HG02588 (cell line): ENCODE measurements around the gene BCAP31.
A peak's percentile ranks its signal among the peaks of the same experiment; 100 is the strongest.

Experiments used
- ATAC-seq: cut with Tn5 transposase; IDR thresholded peaks from one replicate; pipeline ENCODE4 v1.9.1; 2021; ENCODE audit warnings: mild to moderate bottlenecking, moderate library complexity; ENCODE audit not compliant: unreplicated experiment

BCAP31 gene

DNA sequence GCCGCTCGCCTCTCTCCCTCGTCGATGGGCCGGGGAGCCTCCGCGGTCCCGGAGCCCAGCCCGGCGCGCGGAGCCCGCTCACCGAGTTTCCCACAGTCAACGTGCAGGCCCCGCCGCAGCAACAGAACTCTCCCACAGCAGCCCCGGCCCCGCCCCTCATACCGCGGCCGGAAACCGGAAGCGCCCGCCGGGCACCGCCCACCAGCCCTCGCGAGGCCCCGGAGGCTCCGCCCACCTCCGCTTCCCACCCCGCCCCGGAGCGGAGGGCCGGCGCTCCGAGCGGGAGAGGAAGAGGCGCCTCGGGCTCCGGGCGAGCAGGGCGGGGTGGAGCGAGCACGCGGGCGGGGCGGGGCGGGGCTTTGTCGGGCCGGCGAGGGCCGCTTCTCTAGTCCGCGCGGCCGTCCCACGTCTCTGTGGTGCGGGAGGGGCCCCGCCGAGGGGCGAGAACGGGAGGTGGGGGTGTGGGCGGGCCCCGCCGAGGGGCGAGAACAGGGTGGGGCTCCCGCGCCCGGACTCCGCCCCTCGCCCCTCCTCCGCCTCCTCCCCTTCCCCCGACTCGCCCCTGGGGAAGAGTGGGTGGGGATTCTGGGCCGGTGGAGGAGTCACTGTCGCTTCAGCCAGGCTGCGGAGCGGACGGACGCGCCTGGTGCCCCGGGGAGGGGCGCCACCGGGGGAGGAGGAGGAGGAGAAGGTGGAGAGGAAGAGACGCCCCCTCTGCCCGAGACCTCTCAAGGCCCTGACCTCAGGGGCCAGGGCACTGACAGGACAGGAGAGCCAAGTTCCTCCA, at the start of gene BCAP31, which contains the start of gene ABCD1:
Gene BCAP31, minus strand, starts transcription at position 136 of the 787 bp plus-strand sequence. CDS start 1,143 bp downstream, outside the sequence.
Gene ABCD1, plus strand, starts transcription at position 605 of the 787 bp plus-strand sequence. CDS start 411 bp downstream, outside the sequence.
- peak; percentile 58 for ATAC-seq

GRCh38 chrX:153773218-153773611, 49.0 kb upstream of the BCAP31 start:
- no peak for ATAC-seq

DNA sequence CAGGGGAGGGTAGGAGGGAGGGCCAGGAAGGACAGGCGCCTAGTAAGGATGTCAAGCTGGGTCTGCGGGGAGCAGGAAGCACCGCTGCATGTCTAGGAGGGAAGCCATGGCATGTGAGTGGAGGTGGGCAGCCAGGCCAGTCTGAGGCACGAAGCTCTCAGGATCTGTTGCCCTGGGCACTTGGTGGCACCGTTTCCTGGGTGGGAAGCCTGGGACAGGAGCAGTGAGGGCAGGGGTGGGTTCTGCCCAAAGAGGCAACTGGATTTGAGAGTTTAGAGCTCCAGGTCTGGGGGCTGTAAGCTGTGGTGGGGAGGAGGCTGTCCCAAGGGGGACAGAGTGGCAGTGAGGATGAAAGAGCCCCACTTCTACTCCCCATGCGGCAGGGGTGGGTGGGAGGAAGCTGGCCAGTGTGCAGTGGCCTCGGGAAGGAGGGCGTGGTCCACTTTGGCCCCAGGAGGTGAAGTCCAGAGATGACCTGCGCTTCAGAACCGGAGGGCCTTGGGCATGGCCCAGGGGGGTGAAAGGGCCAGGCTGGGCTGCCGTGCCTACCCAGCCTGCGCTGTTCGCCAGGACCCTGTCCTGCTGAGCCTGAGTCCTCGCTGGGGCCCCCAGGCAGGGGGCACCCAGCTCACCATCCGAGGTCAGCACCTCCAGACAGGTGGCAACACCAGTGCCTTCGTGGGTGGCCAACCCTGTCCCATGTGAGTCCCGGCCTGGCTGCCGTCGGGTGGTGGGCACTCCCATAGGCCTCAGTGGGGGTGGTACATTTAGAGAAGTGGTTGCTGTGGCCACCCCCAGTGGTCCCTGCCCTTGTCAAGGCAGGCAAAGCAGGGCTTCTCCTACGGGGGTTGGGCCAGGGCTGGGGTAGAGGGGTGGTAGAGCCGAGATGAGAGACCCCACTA, 48.4 kb upstream of the BCAP31 start:
- no peak for ATAC-seq

DNA sequence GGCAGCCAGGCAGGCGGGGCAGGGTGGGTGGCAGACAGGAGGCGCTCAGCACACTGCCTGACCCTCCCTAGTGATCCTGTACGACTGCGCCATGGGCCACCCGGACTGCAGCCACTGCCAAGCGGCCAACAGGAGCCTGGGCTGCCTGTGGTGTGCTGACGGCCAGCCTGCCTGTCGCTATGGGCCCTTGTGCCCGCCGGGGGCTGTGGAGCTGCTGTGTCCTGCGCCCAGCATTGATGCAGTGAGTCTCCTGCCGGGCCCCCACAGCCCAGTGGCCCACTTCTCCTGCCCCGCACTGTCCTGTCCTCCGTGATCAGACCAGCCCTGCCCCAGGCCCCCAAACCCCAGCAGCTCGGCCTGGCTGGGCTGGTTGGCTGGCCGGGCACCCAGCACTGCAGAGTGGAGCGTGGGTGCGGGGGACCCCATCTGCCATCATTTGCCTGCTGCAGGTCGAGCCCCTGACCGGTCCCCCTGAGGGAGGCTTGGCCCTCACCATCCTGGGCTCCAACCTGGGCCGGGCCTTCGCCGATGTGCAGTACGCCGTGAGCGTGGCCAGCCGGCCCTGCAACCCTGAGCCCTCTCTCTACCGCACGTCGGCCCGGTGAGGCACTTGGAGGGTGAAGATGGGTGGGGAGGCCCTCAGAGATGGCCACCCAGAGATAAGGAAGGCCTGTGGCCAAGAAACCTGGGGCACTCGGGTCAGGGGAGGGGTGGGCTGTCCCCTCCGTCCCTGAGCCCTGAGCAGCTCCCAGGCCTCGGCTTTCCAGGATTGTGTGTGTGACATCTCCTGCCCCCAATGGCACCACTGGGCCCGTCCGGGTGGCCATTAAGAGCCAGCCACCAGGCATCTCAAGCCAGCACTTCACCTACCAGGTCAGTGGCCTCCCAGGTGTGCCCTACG, 47.5 kb upstream of the BCAP31 start:
- ATAC-seq, result no peak

DNA sequence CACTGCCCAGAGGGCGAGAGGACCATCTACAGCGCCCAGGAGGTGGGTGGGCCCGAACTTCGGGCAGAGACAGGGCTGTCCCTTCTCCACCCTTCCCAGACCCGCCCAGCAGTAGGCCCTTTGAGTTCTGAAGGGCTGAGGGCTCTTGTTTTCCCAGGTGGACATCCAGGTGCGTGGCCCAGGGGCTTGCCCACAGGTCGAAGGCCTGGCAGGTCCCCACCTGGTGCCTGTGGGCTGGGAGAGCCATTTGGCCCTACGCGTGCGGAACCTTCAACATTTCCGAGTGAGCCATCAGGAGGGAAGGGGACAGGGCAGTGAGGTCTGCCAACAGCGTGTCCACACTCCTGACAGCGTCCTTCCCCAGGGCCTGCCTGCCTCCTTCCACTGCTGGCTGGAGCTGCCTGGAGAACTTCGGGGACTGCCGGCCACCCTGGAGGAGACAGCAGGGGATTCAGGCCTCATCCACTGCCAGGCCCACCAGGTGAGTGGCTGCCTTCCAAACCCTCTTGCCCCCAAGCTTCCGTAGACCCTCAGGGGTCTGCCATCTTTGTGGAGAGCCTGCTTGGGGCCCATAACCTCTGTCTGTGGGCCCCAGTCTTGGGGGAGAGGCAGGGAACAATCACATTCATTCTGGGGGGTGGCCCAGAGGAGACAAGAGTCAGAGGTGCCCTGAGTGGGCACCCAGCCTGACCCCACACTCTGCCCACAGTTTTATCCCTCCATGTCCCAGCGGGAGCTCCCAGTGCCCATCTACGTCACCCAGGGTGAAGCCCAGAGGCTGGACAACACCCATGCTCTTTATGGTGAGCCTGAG, 46.6 kb upstream of the BCAP31 start:
- no peak for ATAC-seq

GRCh38 chrX:153769865-153770600, 45.8 kb upstream of the BCAP31 start:
- no peak for ATAC-seq

DNA sequence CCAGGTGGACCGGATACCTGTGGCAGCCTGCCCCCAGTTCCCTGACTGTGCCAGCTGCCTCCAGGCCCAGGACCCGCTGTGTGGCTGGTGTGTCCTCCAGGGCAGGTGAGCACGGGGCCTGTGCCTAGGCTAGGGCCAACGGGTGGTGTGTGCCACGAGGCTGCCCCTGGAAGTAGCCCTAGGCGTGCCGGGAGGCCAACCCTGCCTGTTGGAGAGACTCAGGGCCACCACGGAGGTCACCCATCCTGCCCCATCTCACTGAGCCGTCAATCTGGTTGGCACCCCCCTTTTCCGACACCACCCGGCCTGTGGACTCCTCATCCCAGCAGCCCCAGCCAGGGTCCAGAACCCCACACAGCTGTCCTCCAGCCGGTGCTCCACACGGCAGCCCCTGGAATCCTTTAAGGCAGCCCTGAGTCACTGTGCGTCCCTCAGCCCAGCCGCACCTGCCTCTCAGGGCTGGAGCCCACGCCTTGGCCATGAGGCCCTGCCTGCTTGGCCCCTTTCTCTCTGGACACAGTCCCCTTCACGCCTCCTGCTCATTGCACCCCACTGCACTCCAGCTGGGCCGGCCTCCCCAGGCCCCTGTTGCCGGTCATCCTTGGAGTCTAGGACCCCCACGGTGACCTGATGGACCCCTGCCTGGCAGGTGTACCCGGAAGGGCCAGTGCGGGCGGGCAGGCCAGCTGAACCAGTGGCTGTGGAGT, 45.1 kb upstream of the BCAP31 start:
- ATAC-seq, result no peak

- no peak for ATAC-seq
These were observed 44.3 kb upstream of the BCAP31 start for GRCh38 chrX:153768311-153769157.

- no peak for ATAC-seq
These were observed 43.5 kb upstream of the BCAP31 start for GRCh38 chrX:153767674-153768055.

DNA sequence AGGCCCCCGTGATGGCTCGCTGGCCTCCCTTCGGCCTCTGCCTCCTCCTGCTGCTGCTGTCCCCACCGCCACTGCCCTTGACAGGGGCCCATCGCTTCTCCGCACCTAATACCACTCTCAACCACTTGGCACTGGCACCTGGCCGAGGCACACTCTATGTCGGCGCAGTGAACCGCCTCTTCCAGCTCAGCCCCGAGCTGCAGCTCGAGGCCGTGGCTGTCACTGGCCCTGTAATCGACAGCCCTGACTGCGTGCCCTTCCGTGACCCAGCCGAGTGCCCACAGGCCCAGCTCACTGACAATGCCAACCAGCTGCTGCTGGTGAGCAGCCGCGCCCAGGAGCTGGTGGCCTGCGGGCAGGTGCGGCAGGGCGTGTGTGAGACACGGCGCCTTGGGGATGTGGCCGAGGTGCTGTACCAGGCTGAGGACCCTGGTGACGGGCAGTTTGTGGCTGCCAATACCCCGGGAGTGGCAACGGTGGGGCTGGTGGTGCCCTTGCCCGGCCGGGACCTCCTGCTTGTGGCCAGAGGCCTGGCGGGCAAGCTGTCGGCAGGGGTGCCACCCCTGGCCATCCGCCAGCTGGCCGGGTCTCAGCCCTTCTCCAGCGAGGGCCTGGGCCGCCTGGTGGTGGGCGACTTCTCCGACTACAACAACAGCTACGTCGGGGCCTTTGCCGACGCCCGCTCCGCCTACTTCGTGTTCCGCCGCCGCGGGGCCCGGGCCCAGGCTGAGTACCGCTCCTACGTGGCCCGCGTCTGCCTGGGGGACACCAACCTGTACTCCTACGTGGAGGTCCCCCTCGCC, 42.9 kb upstream of the BCAP31 start:
- no peak for ATAC-seq

DNA sequence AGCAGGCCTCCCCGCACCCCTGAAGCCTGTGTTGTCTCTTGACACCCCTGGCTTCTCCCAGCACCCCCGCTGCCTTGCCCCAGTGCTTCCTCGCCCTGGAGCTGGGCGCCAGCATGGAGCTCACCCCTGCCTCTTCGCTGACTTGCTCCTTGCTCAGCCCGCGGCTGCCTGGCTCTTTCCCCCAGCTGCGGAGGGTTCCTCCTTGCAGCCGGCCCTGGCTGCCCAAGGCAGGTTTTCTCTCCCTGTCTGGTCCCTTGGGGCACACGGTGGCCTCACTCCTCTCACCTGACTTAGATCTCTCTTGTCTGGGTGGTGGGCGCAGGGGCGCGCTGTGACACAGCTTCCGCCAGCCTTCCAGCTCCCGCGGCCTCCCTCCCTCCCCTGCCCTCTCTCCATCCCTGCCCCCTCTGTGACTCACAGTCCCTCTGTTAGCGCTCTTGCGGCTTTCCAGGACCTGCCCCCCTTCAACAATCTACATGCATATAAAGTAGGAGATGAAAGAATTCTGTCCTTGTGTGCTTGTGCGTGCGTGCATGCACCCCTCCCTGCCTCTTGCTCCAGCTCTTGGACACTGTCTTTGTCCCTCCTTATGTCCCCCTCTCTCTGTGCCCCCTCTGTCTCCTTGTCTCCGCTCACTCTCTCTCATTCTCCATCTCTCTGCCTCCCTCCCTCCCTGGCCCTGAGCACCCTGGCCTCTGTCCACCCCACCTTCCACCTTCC, 42.1 kb upstream of the BCAP31 start:
- ATAC-seq, result no peak

DNA sequence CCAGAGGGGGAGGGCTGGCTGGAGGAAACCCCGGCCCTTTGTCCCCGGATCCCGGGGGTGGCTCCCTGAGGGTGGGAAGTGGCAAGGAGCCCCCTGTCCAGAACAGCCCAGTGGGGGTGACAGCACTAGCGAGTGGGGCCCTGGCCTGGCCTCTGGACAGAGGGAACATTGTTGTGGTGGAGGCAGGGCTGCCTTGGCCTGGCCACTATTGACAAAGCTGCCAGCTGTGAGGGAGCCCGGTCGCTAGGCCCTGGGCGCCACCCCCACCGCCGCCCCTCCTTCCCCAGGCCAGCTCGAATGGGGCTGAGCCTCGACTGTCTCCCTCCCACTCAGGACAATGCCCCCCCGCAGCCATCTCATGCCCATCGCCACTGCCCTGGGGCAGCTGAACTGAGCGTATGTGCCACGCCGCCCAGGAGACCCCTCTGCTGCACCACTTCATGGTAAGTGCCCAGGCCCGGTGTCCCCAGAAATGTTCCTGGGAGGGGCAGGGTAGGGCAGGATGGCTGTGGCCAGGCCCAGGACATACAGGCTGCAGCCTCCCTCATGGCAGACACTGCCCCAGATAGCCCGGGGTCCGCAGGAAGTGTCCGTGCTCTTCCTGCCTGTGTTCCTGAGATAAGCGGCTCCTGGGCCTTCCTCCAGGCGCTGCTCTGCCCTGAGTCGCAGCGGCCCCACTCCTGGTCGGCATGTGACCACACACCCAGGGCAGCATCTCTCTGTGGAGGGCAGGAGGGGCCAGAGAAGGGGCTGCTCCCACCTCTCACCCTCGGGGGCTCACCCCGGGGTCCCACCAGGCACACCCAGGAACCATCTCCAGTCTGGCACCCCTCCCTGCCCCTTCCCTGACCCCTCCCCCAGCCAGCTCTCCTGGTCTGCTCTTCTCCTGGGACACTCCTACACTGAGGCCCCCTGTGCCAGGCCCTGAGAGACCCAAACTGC, 41.2 kb upstream of the BCAP31 start:
- no peak for ATAC-seq

- no peak for ATAC-seq
These were observed 40.6 kb upstream of the BCAP31 start for GRCh38 chrX:153764786-153765137.

- no peak for ATAC-seq
These were observed 40.0 kb upstream of the BCAP31 start, which contains the start of gene PLXNB3 for GRCh38 chrX:153763989-153764755. TSS of gene PLXNB3 (plus strand) at chrX:153764249. CDS start at chrX:153765536, 1,287 bp downstream.
